Muscle layer of duodenum (tissue), 2 donors: ENCODE results near the gene STARD3NL.

Experiments used
- H3K27ac ChIP-seq: one replicate; pipeline ENCODE4 v1.7.0; 2013; ENCODE audit warnings: mild to moderate bottlenecking, low read length
- H3K27me3 ChIP-seq: one replicate; pipeline ENCODE4 v1.7.0; 2013; ENCODE audit warnings: low read depth, mild to moderate bottlenecking, control low read depth, low read length
- H3K36me3 ChIP-seq, 2 donors: one replicate each; pipeline ENCODE4 v1.7.0; 2013; ENCODE audit warnings: low read length in 2 of 2, control low read depth in 1 of 2, mild to moderate bottlenecking in 1 of 2; ENCODE audit not compliant: insufficient read depth in 2 of 2, control insufficient read depth in 1 of 2
- H3K4me1 ChIP-seq, 2 donors: one replicate each; pipeline ENCODE4 v1.7.0; 2013; ENCODE audit warnings: low read length in 2 of 2, mild to moderate bottlenecking in 2 of 2, control low read depth in 1 of 2, moderate library complexity in 1 of 2; ENCODE audit not compliant: insufficient read depth in 2 of 2, control insufficient read depth in 1 of 2
- H3K4me3 ChIP-seq, 2 donors: one replicate each; pipeline ENCODE4 v1.7.0; 2013; ENCODE audit warnings: low read length in 2 of 2, low read depth in 1 of 2, mild to moderate bottlenecking in 1 of 2
- H3K9me3 ChIP-seq, 2 donors: one replicate each; pipeline ENCODE4 v1.7.0; 2013; ENCODE audit warnings: low read length in 2 of 2, control low read depth in 1 of 2, mild to moderate bottlenecking in 1 of 2; ENCODE audit not compliant: control insufficient read depth in 1 of 2
- donor health status: healthy.

Gene STARD3NL

DNA sequence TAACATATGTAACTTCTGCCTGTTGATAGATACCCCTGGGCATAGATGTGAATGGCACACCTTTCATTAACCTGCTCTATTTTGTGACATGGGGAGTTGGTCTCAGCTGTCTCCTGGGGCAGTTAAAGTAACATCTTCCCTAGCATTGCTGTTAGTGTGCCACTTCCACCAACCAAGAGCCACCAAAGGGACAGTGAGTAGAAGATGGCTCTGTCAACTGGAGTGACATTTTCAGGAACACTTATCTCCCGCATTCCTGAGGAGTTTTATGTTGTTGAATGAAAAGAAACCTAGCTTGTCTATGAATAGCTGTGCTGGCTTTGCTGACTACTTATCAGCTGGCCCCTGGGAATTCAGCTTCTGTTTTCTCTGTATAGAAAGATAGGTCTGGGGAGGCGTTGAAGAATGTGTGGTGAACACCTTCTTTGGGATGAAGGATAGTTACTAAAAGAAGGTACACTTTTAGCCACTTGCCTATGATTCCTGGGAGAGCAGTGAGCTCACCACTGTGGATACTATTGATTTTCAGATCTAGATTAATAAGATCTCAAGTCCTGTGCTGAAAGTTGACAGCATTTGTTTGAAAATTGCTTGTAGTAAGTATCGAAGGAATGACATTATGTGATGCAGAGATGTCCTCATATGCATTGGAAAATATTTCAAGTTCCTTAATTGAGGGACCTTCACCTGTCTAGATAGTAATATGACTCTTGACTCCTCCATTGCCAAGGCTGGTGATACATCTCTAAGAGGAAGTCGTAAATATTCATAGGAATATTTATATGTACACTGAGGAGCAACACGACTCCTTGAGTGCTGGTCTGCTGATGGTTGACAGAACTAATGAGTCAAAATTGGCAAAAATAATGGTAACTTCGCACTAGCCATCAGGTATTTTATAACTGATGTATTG lies 7.6 kb downstream of the STARD3NL start:
- no peak overlapping the region for H3K27ac ChIP-seq
- no peaks in the 10 kb centered on the region for H3K36me3 ChIP-seq
- no peak overlapping the region for H3K4me3 ChIP-seq
- H3K9me3 ChIP-seq, result no peaks in the 10 kb centered on the region
- H3K4me1 ChIP-seq, result peaks cover 1 to 29% of the 10 kb centered on the region in 2 donors
- H3K27me3 ChIP-seq, result no peaks in the 10 kb centered on the region

- no peak overlapping the region for H3K27ac ChIP-seq
- no peak overlapping the region for H3K4me3 ChIP-seq
- H3K4me1 ChIP-seq, result peaks cover 0 to 27% of the 10 kb centered on the region in 2 donors
- H3K9me3 ChIP-seq, result peaks cover 2 to 5% of the 10 kb centered on the region in 2 donors
- H3K36me3 ChIP-seq, result no peaks in the 10 kb centered on the region
- no peaks in the 10 kb centered on the region for H3K27me3 ChIP-seq
Observed at GRCh38 chr7:38186593-38187314, 8.7 kb downstream of the STARD3NL start.

GRCh38 chr7:38187794-38188440 lies 9.9 kb downstream of the STARD3NL start:
- Histone ChIP-seq H3K27me3 (no peaks in the 10 kb centered on the region), H3K36me3 (no peaks in the 10 kb centered on the region), H3K4me1 (peaks cover 0 to 19% of the 10 kb centered on the region in 2 donors), H3K27ac (no peak overlapping the region), H3K9me3 (peaks cover 6 to 11% of the 10 kb centered on the region in 2 donors), H3K4me3 (no peak overlapping the region)

DNA sequence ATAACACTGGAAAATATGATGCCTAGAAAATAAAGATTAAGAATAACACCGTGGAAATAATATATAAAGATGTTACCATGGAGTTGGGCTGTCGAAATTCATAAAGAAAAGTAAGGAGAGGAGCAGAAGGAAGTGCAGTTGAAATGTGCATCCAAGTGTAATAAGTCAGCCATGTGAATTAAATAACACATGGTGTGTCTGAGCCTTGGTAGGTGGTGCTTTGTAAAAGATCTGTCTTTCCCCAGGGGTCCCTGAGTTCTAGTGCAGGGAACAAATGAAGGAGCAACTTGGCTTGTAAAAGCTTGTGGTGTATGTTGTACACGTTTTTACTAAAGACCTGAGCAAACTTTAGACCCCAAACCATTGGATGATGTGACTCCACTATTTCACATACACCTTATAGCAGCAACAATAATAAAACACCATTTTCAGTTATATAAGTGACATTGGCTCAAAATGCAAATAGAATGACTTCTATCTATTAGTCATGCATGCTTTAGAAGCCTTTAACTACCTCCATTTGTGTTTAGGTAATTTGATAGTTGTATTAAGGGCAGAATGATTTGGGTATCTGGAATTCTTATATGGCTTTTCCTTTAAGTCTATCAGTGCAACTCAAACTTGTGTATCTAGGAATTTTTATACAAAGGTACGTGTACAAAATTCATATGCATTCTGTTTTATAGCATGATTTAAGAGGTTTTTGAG lies 11.3 kb downstream of the STARD3NL start:
- H3K36me3 ChIP-seq, result no peaks in the 10 kb centered on the region
- H3K27ac ChIP-seq, result no peak overlapping the region
- peaks cover 6 to 11% of the 10 kb centered on the region in 2 donors for H3K9me3 ChIP-seq
- H3K4me1 ChIP-seq, result peaks cover 0 to 14% of the 10 kb centered on the region in 2 donors
- no peak overlapping the region for H3K4me3 ChIP-seq
- H3K27me3 ChIP-seq, result no peaks in the 10 kb centered on the region

- Histone ChIP-seq H3K27ac (no peak overlapping the region), H3K36me3 (no peaks in the 10 kb centered on the region), H3K27me3 (no peaks in the 10 kb centered on the region), H3K4me3 (no peak overlapping the region), H3K4me1 (peaks cover 0 to 14% of the 10 kb centered on the region in 2 donors), H3K9me3 (peaks cover 6 to 11% of the 10 kb centered on the region in 2 donors)
Observed at GRCh38 chr7:38190011-38190410, 12.0 kb downstream of the STARD3NL start.

DNA sequence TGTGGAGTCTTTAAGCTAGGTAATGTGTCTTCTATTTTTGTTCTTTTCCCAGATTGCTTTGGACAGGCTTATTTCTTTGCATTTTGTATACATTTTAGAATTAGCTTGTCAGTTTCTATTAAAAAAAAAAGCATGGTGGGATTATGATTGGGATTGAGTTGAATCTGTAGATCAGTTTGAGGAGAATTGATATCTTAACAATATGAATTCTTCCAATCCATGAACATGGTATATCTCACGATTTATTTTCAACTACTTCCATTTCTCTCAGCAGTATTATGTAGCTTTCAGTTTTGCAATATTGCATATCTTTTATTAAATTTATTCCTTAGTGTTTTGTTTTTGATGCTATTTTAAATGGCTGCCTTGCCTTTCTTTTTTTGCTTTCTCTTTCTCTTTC lies 13.7 kb downstream of the STARD3NL start:
- Histone ChIP-seq H3K27me3 (no peaks in the 10 kb centered on the region), H3K36me3 (no peaks in the 10 kb centered on the region), H3K4me3 (no peak overlapping the region), H3K4me1 (peaks cover 0 to 13% of the 10 kb centered on the region in 2 donors), H3K9me3 (peaks cover 6 to 11% of the 10 kb centered on the region in 2 donors), H3K27ac (no peak overlapping the region)

DNA sequence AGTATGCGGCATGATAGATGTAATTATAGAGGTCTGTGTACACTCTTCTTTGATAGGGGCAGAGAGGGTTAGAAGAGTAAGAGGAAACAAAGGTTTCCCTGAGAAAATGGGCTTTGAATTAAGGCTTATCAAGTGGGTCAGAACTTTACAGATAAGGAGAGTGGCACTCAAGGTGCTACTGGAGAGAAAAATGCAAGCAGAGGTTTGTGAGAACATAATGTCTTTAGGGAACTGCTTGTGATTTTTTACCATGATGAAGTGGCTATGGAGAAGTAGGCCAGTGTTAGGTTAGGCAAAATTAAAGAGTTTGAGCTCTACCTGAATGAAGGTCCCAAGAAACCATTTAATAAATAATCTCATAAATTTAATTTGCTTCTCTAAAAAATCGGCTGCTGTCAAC lies 14.3 kb downstream of the STARD3NL start:
- H3K4me1 ChIP-seq, result peaks cover 0 to 9% of the 10 kb centered on the region in 2 donors
- peaks cover 6 to 11% of the 10 kb centered on the region in 2 donors for H3K9me3 ChIP-seq
- H3K27ac ChIP-seq, result no peak overlapping the region
- no peaks in the 10 kb centered on the region for H3K27me3 ChIP-seq
- no peaks in the 10 kb centered on the region for H3K36me3 ChIP-seq
- H3K4me3 ChIP-seq, result no peak overlapping the region

DNA sequence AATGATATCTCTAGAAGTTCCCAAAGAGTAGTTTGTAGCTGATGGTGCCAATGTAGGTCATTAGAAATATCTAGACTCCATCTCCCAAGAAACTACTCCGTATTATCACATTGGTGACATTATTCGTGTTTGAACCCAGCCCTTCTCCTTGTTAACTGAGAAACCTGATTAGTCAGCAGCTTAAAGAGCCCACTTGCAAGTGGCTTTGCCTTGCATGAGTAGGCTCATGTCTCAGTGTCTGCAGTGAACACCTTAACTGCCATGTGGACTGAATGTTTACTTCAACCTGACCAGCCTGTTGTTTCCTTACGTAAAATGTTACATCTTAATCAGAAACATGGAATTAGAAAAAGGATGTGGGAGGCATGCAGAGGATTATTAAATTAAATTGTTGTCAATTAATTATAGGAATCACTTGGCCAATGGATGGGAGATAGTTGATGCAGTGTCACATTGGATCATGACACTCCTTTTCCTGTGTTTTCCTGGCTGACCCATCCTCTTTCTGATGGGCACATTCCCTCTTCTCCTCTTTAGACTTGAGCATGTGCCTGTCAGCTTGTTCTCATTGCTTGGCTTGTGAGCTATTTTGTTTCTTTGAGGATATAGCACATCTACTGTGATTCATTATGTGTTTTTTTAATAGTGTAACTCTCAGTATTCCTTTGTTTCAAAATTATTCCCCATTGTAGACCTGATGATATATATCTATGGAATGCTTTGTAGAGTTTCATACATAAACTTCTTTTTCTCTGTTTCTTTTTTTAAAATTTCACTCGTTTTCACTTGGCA lies 18.0 kb downstream of the STARD3NL start:
- H3K27ac ChIP-seq, result no peak overlapping the region
- no peak overlapping the region for H3K4me3 ChIP-seq
- H3K9me3 ChIP-seq, result peaks cover 6 to 11% of the 10 kb centered on the region in 2 donors
- peaks cover 4 to 37% of the 10 kb centered on the region in 2 donors for H3K4me1 ChIP-seq
- no peaks in the 10 kb centered on the region for H3K36me3 ChIP-seq
- H3K27me3 ChIP-seq, result no peaks in the 10 kb centered on the region

DNA sequence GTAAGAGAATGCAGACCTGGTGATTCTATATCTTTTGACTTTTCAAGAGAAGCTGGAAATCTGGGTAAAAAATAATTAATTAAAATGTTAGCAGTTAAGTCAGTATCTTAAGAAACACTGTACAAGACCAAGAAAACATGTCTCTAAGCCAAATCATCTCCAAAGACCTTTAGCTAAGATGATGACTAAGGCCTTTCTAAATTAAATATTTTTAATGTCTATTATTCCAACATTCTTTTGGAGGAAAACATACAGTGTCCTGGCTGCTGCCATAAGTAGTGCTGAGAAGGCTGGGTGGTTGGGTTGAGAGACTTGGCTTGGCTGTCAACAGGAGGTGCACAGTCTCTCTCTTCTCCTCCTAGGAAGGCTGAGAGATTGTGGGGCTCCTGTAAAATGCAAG lies 20.3 kb downstream of the STARD3NL start:
- Histone ChIP-seq H3K36me3 (no peaks in the 10 kb centered on the region), H3K27me3 (no peaks in the 10 kb centered on the region), H3K4me1 (peaks cover 4 to 37% of the 10 kb centered on the region in 2 donors), H3K27ac (no peak overlapping the region), H3K4me3 (no peak overlapping the region), H3K9me3 (no peaks in the 10 kb centered on the region)

DNA sequence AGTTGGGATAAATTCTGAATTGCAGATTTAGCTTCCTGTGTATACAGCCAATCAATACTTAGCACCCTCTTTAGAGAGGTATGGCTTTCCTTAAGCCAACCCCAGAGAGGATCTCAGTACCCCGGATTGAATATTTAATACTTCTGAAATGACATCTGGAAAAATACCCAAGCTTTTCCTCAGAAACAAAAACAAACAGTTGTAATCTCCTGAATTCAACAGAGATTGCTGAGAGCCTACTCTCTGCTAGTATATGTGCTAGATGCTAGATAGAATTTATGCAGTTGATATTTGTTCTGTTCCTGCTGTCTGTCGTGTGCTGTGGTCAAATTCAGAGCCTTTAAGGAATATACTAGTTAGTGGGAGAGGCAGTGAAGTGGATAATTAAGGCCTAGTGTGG lies 21.1 kb downstream of the STARD3NL start:
- H3K4me1 ChIP-seq, result peaks cover 4 to 37% of the 10 kb centered on the region in 2 donors
- H3K9me3 ChIP-seq, result no peaks in the 10 kb centered on the region
- no peak overlapping the region for H3K4me3 ChIP-seq
- no peaks in the 10 kb centered on the region for H3K36me3 ChIP-seq
- H3K27me3 ChIP-seq, result no peaks in the 10 kb centered on the region
- H3K27ac ChIP-seq, result no peak overlapping the region
